Stimulated activated CD4-positive, alpha-beta T cell treated with anti-CD3 and anti-CD28 coated beads, TNF-alpha, amount 100 ng/mL, for 4 hours (primary cell): ENCODE measurements around the gene C1orf167.

ENCODE experiments used
- DNase-seq, 3 experiments: peaks; one replicate each; pipeline ENCODE4 v3.0.0-alpha.2; 2020; ENCODE audit warnings: low read depth in 3 of 3

Gene C1orf167

DNA sequence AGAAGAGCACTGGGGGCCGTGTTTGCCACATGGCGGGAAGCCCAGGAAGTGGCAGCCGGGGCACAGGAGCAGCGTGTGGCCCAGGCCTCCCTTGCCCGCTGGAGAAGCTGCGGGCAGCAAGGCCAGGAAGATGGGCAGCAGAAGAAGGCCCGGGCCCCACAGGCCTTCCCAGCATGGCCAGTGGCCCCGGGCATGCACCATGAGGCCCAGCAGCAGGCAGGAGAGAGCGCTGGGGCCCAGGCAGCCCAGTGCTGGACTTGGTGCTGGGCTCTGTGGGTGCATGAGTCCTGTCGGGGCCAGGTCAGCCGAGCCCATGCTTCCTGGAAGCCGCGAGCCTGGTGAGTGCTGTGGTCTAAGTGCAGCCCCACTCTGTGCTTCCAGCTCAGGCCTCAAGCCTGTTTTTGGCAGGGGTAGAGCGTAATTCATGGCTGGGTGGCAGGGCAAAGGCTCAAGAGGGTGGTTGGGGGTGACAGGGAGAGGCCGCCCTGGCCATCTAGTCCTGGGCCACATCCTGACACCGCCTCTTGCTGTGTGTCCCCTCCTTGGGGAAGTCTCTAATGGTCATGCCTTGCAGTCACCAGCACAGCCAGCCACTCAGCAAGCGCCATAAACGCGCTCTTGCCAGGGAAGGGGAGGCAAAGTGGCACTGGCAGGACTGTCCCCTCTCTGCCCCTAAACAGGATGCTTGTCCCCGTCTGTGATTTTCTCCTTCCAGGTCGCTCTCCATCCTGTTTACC, 22.4 kb downstream of the C1orf167 start:
- no peak for DNase-seq

- DNase-seq: no peak
Observed at GRCh38 chr1:11784993-11785769, 23.2 kb downstream of the C1orf167 start.

DNA sequence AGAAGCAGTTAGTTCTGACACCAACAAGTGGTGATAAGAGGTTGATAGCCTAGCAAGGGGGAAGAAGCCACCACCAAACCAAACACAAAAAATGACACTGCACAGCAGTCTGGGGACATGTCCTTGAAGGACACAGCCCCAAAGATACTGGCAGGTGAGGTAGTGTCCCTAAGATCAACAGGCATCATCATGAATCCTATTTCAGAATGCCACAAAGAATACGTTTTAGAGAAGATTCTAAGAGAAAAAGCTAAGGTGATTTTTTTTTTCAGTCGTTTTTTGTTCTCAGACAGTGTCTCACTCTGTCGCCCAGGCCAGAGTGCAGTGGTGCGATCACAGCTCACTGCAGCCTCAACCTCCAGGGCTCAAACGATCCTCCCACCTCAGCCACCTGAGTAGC, 24.2 kb downstream of the C1orf167 start:
- DNase-seq: no peak

DNA sequence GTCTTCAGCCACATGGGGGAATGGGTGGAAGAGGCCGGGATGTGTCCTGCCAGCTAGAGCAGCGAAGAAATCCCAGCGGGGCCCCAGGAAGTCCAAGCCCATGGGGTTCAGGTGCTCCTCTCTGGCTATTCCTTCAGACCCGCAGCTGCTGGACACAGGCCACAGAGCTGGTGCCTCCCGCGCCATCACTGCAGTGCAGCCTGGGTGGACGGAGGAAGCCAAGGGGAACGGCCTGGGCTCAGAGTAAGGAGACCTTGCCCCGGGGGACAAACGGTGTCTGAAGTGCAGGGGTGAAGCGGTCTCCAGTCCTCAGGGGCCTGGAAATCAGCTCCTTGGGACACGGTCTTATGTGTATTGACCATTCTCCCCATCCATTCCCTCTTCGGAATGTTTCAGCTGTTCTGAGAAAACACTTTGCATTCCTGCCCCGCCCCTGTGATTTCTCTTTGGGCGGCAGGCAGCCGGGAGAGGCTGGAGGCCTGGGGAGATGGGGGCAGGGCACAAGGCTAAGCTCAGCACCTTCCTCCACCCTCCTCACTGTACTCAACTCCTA, 25.3 kb downstream of the C1orf167 start:
- DNase-seq: no peak

- no peak for DNase-seq
Observed at GRCh38 chr1:11787804-11788436, 25.9 kb downstream of the C1orf167 start.

DNA sequence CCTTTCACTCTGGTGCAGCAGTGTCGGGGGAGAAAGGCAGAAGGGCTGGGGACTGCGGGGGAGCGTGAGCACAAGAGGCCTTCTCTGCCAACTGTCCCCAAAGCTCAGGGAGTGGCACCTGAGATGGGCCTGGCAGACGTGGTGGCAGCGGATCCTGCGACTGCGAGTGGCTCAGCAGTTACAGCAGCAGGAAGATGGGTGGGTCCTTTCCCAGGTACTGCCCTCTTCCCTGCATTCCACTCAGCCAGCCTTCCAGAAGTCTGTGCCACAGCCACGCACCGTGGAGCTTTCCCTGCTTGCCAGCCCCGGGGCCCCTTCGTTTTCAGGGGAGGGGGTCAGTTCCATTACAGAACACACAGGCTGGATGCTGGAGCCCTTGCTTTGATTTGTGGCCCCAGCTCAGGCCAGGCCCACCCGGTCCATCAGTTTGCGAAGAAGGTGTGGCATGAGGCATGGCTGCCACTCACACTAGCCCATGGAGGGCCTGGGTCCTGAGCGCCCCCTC, 26.6 kb downstream of the C1orf167 start:
- DNase-seq: no peak

- no peak for DNase-seq
Observed at GRCh38 chr1:11789126-11790067, 27.4 kb downstream of the C1orf167 start.

DNA sequence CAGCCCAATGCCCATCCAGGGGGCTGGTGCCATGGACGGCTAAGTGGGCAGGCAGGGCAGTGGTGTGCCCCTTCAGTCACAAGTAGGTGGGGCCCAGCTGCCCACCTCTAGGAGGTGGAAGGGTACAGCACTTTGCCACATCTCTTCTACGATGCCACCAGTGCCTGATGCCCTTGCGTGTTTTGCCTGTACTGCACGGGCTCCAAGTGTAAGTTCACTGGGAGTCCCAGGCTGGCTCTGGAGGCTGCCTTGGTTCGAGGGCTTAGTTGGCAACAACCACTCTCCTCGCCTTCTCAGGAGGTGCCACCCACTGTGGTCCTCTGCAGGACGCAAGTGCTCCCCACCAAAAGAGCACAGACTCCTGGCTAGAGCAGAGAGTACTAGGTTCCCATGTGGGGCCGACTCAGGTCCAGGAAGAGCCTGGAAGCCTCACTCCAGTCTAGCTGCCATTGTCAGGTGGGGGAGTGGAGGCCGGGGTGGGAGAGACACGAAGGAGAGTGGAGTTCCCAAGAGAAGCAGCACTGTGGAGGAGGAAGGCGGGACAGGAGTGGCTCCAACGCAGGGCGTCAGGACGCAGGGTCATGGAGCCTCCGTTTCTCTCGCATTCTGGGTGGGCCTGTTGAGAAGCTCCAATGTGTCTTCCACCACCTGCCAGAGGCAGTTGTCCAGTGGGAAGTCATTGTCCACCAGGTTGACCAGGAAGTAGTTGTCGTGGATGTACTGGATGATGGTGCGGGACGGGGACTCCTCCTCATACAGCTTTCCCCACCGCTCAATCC, 28.3 kb downstream of the C1orf167 start:
- no peak for DNase-seq

DNA sequence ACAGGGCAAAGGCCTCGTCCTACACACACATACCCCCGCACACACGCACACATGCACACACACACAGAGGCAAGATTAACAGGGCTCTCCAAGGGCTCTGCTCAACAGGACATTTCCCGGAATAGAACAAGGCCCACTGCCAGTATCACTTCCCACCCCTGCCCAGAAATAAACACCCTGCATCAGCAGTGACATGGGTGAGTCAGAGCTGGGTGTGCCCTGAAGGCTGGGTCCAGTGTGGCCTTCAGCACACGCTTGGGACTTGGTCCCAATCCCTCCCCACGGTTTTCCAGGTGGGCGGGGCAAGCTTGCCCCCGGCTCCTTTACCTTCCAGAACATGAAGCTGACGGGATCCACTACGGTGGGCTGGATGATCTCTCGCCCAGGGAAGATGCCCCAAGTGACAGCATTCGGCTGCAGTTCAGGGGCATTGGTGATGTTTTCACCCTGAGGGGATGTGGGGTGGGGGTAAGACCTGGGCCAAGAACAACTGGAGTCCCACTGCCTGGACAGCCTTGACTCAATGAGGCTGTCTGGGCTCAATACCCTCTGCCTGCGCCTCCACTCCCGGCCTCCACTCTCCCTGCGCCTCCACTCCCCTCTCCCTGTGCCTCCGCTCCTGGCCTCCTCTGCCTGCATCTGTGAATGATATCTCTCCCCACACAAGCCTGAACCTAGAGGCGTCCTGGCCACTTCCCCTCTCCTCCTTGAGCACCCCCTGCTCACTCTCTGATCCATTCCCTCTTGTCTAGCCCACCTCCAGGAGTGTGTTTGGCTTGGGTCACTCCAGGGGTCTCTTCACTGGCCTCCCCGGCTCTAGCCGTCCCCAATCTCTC, 29.1 kb downstream of the C1orf167 start:
- DNase-seq: no peak

DNA sequence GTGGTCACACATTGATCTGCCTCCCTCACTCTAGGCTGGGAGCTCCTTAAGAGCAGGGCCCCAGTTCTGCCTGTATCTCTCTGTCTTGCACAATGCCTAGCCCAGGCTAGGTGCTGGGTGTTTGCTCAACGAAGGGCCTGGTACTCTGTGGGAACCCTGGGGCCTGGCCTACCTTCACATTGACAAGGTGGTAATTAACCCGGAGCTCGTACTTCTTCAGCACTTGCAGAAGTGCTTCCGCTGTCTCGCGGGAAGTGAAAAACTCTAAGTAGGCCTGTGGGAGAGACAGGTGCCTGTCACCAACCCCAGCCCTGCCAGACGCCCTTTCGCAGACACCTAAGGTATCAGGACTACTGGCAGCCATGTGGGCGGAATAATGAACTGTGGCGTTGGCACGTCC, 30.1 kb downstream of the C1orf167 start:
- no peak for DNase-seq

GRCh38 chr1:11793819-11794218, 31.8 kb downstream of the C1orf167 start:
- no peak for DNase-seq

DNA sequence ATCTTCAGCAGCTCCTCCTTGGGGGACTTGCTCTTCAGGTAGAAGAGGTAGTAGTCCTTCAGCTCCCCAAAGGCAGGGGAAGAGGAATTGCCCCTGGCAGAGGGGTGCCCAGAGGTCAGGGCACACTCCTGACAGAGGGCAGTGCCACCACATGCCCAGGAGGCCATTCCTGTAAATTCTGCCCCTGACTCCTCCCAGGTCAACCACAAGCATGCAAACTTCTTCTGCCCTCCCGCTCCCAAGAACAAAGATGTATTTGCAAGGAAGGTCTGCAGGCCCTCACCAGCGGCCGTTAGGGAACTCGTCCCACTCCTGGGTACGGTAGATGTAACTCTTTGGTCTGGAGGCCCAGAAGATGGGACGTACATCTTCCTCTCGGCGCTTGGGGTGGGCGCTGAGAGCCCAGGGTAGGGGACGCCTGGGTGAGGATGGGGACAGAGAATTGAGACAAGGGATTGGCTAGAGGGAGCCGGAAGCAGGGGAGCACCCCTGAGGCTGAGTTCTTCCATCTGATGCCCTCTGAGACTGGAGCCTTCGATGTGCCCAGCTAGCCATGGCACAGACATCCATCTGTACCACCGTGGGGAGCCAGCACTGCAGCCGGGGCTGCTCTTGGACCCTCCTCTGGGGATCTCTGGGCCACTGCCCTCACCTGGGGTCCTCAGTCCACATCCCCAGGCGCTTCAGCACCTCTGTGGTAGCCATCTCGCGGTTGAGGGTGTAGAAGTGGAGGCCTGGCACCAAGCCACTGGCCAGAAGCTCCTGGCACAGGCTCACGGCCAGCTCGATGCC, 32.6 kb downstream of the C1orf167 start:
- DNase-seq: no peak

DNA sequence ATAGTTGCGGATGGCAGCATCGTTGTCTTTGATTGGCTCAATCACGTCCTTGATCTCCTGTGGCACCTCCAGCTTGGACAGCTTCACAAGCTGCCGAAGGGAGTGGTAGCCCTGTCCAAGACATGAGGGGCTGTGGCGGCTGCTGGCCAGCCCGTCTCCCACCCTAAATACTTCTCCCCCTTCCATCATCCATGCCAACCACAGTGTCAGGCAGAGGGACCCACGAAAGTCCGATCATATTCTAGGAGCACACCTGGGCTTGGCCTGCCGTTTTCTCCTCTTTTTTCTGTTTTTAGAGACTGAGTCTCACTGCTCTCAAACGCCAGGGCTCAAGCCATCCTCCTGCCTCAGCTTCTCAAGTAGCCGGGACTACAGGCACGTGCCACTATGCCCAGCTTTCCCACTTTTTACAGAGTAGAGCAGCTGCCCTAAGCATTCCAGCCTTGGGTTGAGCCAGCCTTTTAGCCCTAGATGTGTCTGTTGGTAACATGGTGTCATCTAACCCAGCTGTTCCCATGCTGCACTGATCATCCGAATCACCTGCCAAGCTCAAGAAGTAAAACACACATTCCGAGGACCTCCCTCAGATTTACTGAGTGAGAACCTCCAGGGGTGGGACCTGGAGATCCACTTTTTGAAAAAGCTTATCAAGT, 33.4 kb downstream of the C1orf167 start:
- no peak for DNase-seq

GRCh38 chr1:11796036-11796828, 34.2 kb downstream of the C1orf167 start:
- no peak for DNase-seq

- no peak for DNase-seq
Observed at GRCh38 chr1:11797525-11798216, 35.7 kb downstream of the C1orf167 start.

- no peak for DNase-seq
Observed at GRCh38 chr1:11799099-11799498, 37.1 kb downstream of the C1orf167 start.

- DNase-seq: no peak
Observed at GRCh38 chr1:11799896-11800295, 37.9 kb downstream of the C1orf167 start.
